SK-N-MC (cell line): Measurements from ENCODE around the gene OTOGL.

Source experiments
- EZH2 ChIP-seq: fragments of 200-600 bp; sonication (generic); IDR thresholded peaks from one replicate; pipeline ENCODE4 v1.6.1; 2017; ENCODE audit warnings: antibody characterized with exemption
- POLR2AphosphoS5 ChIP-seq: IDR thresholded peaks from 2 replicates; pipeline ENCODE4 v1.6.1; 2012; ENCODE audit warnings: mild to moderate bottlenecking, low read depth, low read length, borderline replicate concordance

GRCh38 chr12:80313209-80313608, 213.9 kb downstream of the OTOGL start:
- TF ChIP-seq POLR2AphosphoS5 (no peak), EZH2 (no peak)
